Activated CD4-positive, alpha-beta memory T cell treated with anti-CD3 and anti-CD28 coated beads for 36 hours (primary cell): Measurements from ENCODE around the gene PPP1R13L. TPM values are rescaled to one million over a fixed set of nuclear protein-coding genes. Genes with fewer than 3 reads are reported as not detected.
A peak's percentile ranks its signal among the peaks of the same experiment; 100 is the strongest.

Experiments used
- CTCF ChIA-PET: fragments of 350-600 bp; sonication (Branson Sonifier 250); formaldehyde crosslinking; loops from one replicate; lab custom pipeline; 2021; ENCODE audit warnings: antibody characterized with exemption, inconsistent platforms; lab: Charles Lee
- POLR2A ChIA-PET: fragments of 350-600 bp; sonication (Branson Sonifier 250); formaldehyde crosslinking; loops from one replicate; lab custom pipeline; 2021; ENCODE audit warnings: antibody characterized with exemption; lab: Charles Lee
- DNase-seq: peaks from one replicate; pipeline ENCODE4 v3.0.0-alpha.2; 2020
- H3K27ac Mint-ChIP-seq: one replicate; pipeline ENCODE4 v1.8.0; 2021; ENCODE audit warnings: mixed read lengths
- H3K27me3 Mint-ChIP-seq: one replicate; pipeline ENCODE4 v1.8.0; 2021; ENCODE audit warnings: mixed read lengths
- H3K36me3 Mint-ChIP-seq: one replicate; pipeline ENCODE4 v1.8.0; 2021; ENCODE audit warnings: mixed read lengths
- H3K4me1 Mint-ChIP-seq: one replicate; pipeline ENCODE4 v1.8.0; 2021; ENCODE audit warnings: low read depth, mixed read lengths
- H3K4me3 Mint-ChIP-seq: one replicate; pipeline ENCODE4 v1.8.0; 2021; ENCODE audit warnings: mild to moderate bottlenecking, mixed read lengths
- H3K9me3 Mint-ChIP-seq: one replicate; pipeline ENCODE4 v1.8.0; 2021; ENCODE audit warnings: mixed read lengths
- intact Hi-C: fragments of 100-400 bp; cut with micrococcal nuclease; formaldehyde crosslinking; loops from one replicate; pipeline ENCODE4 v1.15.1; 2023
- total RNA-seq, 2 experiments: library from RNA; stranded (reverse); gene quantifications; one replicate each; pipeline ENCODE4 v1.2.3, GENCODE V29; 2021

Gene PPP1R13L
- total RNA-seq, 2 experiments from 2014 or later, result 8.1 to 9.2 TPM

GRCh38 chr19:45405435-45406225 is 761 bp upstream of the PPP1R13L start:
- peak overlapping the region; percentile 84 for H3K27ac Mint-ChIP-seq
- peak; percentile 89 for DNase-seq
- no peaks in the 10 kb centered on the region for H3K9me3 Mint-ChIP-seq
- peaks cover 26% of the 10 kb centered on the region for H3K27me3 Mint-ChIP-seq
- peaks cover 39% of the 10 kb centered on the region for H3K4me1 Mint-ChIP-seq
- peaks cover 11% of the 10 kb centered on the region for H3K36me3 Mint-ChIP-seq
- intact Hi-C loops, result loop anchor here (1.0 kb wide), 3 partner anchors 18 to 73 kb away; partner anchors contain the start of genes ERCC1 and ERCC2
- ChIA-PET CTCF (interaction anchor here (0.6 to 4.2 kb wide), 3 partner anchors 73 to 100 kb away, joined by 3 to 36 read pairs (median 3); no protein-coding TSS in a partner anchor), POLR2A (interaction anchor here (0.7 to 1.0 kb wide), 4 partner anchors 9 to 73 kb away, joined by 3 to 4 read pairs (median 3); partner anchors contain the start of gene FOSB)
- H3K4me3 Mint-ChIP-seq, result peak overlapping the region; percentile 94

- ChIA-PET POLR2A (interaction anchor here (1.2 kb wide), 1 partner anchor 64 kb away, joined by 4 read pairs; the partner anchor contains the start of gene FOSB), CTCF (interaction anchor here (0.7 to 4.2 kb wide), 9 partner anchors 10 to 82 kb away, joined by 3 to 36 read pairs (median 4); no protein-coding TSS in a partner anchor)
- Mint-ChIP-seq H3K9me3 (no peaks in the 10 kb centered on the region), H3K4me1 (peaks cover 39% of the 10 kb centered on the region), H3K4me3 (peak overlapping the region; percentile 94), H3K27ac (no peak overlapping the region), H3K27me3 (peaks cover 32% of the 10 kb centered on the region), H3K36me3 (peaks cover 6% of the 10 kb centered on the region)
- peak; percentile 79 for DNase-seq
- intact Hi-C loops, result no loop called here
These were observed 900 bp downstream of the PPP1R13L start for GRCh38 chr19:45403781-45404556.

GRCh38 chr19:45403272-45403671 is 1.6 kb downstream of the PPP1R13L start:
- Mint-ChIP-seq H3K4me1 (peaks cover 38% of the 10 kb centered on the region), H3K36me3 (no peaks in the 10 kb centered on the region), H3K4me3 (no peak overlapping the region), H3K27ac (no peak overlapping the region), H3K27me3 (peaks cover 38% of the 10 kb centered on the region), H3K9me3 (no peaks in the 10 kb centered on the region)
- ChIA-PET CTCF (interaction anchor here (1.0 to 4.6 kb wide), 9 partner anchors 9 to 96 kb away, joined by 3 to 36 read pairs (median 5); no protein-coding TSS in a partner anchor), POLR2A (interaction anchor here (0.6 kb wide), 1 partner anchor 53 kb away, joined by 3 read pairs; no protein-coding TSS in a partner anchor)
- intact Hi-C loops, result no loop called here
- DNase-seq, result no peak

GRCh38 chr19:45402298-45403061 is 2.4 kb downstream of the PPP1R13L start:
- CTCF ChIA-PET, result interaction anchor here (0.6 to 4.6 kb wide), 12 partner anchors 8 to 97 kb away, joined by 3 to 36 read pairs (median 5); no protein-coding TSS in a partner anchor
- POLR2A ChIA-PET, result interaction anchor here (0.6 kb wide), 1 partner anchor 54 kb away, joined by 3 read pairs; no protein-coding TSS in a partner anchor
- intact Hi-C loops, result no loop called here

GRCh38 chr19:45401815-45402214 is 3.1 kb downstream of the PPP1R13L start:
- ChIA-PET CTCF (interaction anchor here (0.7 to 4.6 kb wide), 9 partner anchors 8 to 189 kb away, joined by 3 to 36 read pairs (median 5); no protein-coding TSS in a partner anchor), POLR2A (interaction anchor here (0.7 kb wide), 1 partner anchor 31 kb away, joined by 3 read pairs; no protein-coding TSS in a partner anchor)
- no peak for DNase-seq
- peaks cover 28% of the 10 kb centered on the region for H3K4me1 Mint-ChIP-seq
- H3K4me3 Mint-ChIP-seq, result no peak overlapping the region
- no peaks in the 10 kb centered on the region for H3K36me3 Mint-ChIP-seq
- no peak overlapping the region for H3K27ac Mint-ChIP-seq
- intact Hi-C loops, result no loop called here
- no peaks in the 10 kb centered on the region for H3K9me3 Mint-ChIP-seq
- H3K27me3 Mint-ChIP-seq, result peaks cover 46% of the 10 kb centered on the region

More at GRCh38 chr19:45402298-45403061, 2.4 kb downstream of the PPP1R13L start:
- no peaks in the 10 kb centered on the region for H3K36me3 Mint-ChIP-seq
- H3K27me3 Mint-ChIP-seq, result peaks cover 42% of the 10 kb centered on the region
- no peak overlapping the region for H3K27ac Mint-ChIP-seq
- DNase-seq, result peak; percentile 33
- H3K9me3 Mint-ChIP-seq, result no peaks in the 10 kb centered on the region
- peaks cover 30% of the 10 kb centered on the region for H3K4me1 Mint-ChIP-seq
- H3K4me3 Mint-ChIP-seq, result no peak overlapping the region

GRCh38 chr19:45400192-45400591 is 4.7 kb downstream of the PPP1R13L start:
- Mint-ChIP-seq H3K27me3 (peaks cover 53% of the 10 kb centered on the region), H3K4me1 (peaks cover 25% of the 10 kb centered on the region), H3K27ac (no peak overlapping the region), H3K36me3 (no peaks in the 10 kb centered on the region), H3K4me3 (no peak overlapping the region), H3K9me3 (no peaks in the 10 kb centered on the region)
- ChIA-PET POLR2A (no interaction called here), CTCF (interaction anchor here (1.6 to 4.6 kb wide), 3 partner anchors 39 to 85 kb away, joined by 5 to 27 read pairs (median 6); no protein-coding TSS in a partner anchor)
- DNase-seq, result no peak
- intact Hi-C loops, result no loop called here

GRCh38 chr19:45395821-45396617 is 8.8 kb downstream of the PPP1R13L start:
- intact Hi-C loops, result no loop called here
- POLR2A ChIA-PET, result no interaction called here
- H3K4me3 Mint-ChIP-seq, result no peak overlapping the region
- no peak overlapping the region for H3K27ac Mint-ChIP-seq
- peaks cover 9% of the 10 kb centered on the region for H3K4me1 Mint-ChIP-seq
- CTCF ChIA-PET, result interaction anchor here (0.7 to 1.0 kb wide), 3 partner anchors 13 to 257 kb away, joined by 3 read pairs; no protein-coding TSS in a partner anchor
- no peak for DNase-seq
- peaks cover 29% of the 10 kb centered on the region for H3K27me3 Mint-ChIP-seq
- no peaks in the 10 kb centered on the region for H3K36me3 Mint-ChIP-seq
- no peaks in the 10 kb centered on the region for H3K9me3 Mint-ChIP-seq

GRCh38 chr19:45391871-45392665 is 12.8 kb downstream of the PPP1R13L start:
- no peak overlapping the region for H3K27ac Mint-ChIP-seq
- DNase-seq, result no peak
- H3K9me3 Mint-ChIP-seq, result no peaks in the 10 kb centered on the region
- peaks cover 16% of the 10 kb centered on the region for H3K27me3 Mint-ChIP-seq
- no peaks in the 10 kb centered on the region for H3K36me3 Mint-ChIP-seq
- peaks cover 3% of the 10 kb centered on the region for H3K4me1 Mint-ChIP-seq
- CTCF ChIA-PET, result interaction anchor here (1.0 to 1.1 kb wide), 2 partner anchors 12 to 86 kb away, joined by 3 to 4 read pairs; no protein-coding TSS in a partner anchor
- POLR2A ChIA-PET, result interaction anchor here (0.6 kb wide), 1 partner anchor 33 kb away, joined by 3 read pairs; no protein-coding TSS in a partner anchor
- H3K4me3 Mint-ChIP-seq, result no peak overlapping the region
- intact Hi-C loops, result no loop called here

- H3K27ac Mint-ChIP-seq, result no peak overlapping the region
- H3K4me1 Mint-ChIP-seq, result no peaks in the 10 kb centered on the region
- CTCF ChIA-PET, result interaction anchor here (1.1 kb wide), 1 partner anchor 87 kb away, joined by 4 read pairs; no protein-coding TSS in a partner anchor
- no peak for DNase-seq
- H3K9me3 Mint-ChIP-seq, result no peaks in the 10 kb centered on the region
- H3K27me3 Mint-ChIP-seq, result peaks cover 14% of the 10 kb centered on the region
- POLR2A ChIA-PET, result no interaction called here
- H3K36me3 Mint-ChIP-seq, result no peaks in the 10 kb centered on the region
- no peak overlapping the region for H3K4me3 Mint-ChIP-seq
- intact Hi-C loops, result no loop called here
These were observed 13.5 kb downstream of the PPP1R13L start for GRCh38 chr19:45391346-45391745.
